Caco-2 (cell line): Measurements from ENCODE around the gene ALOX5. TPM values are rescaled to one million over a fixed set of nuclear protein-coding genes. Genes with fewer than 3 reads are reported as not detected.

Experiments
- BruUV-seq: library from RNA; stranded (reverse); fragments of 400-500 nt; replicated peaks from 2 replicates; lab custom pipeline; 2021; lab: Mats Ljungman, UMichigan
- CTCF ChIA-PET: fragments of 300-600 bp; sonication (Branson Sonifier 250); formaldehyde crosslinking; loops from one replicate; lab custom pipeline; 2022; ENCODE audit warnings: antibody characterized with exemption; lab: Charles Lee
- POLR2A ChIA-PET: fragments of 300-600 bp; sonication (Branson Sonifier 250); formaldehyde crosslinking; loops from one replicate; lab custom pipeline; 2022; ENCODE audit warnings: antibody characterized with exemption; lab: Charles Lee
- DNase-seq, 2 experiments: peaks; one replicate each; pipeline versions ENCODE4 v3.0.0 to v3.0.0-alpha.2; 2020 to 2022
- H3K27me3 ChIP-seq: replicated peaks from 2 replicates; pipeline ENCODE4 v1.6.0; 2011; ENCODE audit warnings: low read length; ENCODE audit not compliant: control insufficient read depth, insufficient read depth
- H3K36me3 ChIP-seq: 2 replicates; pipeline ENCODE4 v1.5.1; 2011; ENCODE audit warnings: low read length; ENCODE audit not compliant: control insufficient read depth, insufficient read depth
- H3K4me1 ChIP-seq: fragments of 250-450 bp; sonication (Bioruptor Pico); 2 replicates; pipeline ENCODE4 v1.5.1; 2020; ENCODE audit warnings: mild to moderate bottlenecking
- H3K4me3 ChIP-seq: 2 replicates; pipeline ENCODE4 v1.5.1; 2011; ENCODE audit warnings: low read depth, mild to moderate bottlenecking, control low read depth, low read length
- H3K9me3 ChIP-seq: fragments of 250-450 bp; sonication (Bioruptor Pico); 2 replicates; pipeline ENCODE4 v1.5.1; 2020; ENCODE audit warnings: mild to moderate bottlenecking, moderate library complexity
- H3K27ac Mint-ChIP-seq: one replicate; pipeline ENCODE4 v1.8.0; 2022; ENCODE audit warnings: mixed read lengths; ENCODE audit not compliant: unreplicated experiment
- H3K27me3 Mint-ChIP-seq: one replicate; pipeline ENCODE4 v1.8.0; 2022; ENCODE audit warnings: mixed read lengths; ENCODE audit not compliant: insufficient read depth, unreplicated experiment
- H3K36me3 Mint-ChIP-seq: one replicate; pipeline ENCODE4 v1.8.0; 2022; ENCODE audit warnings: mild to moderate bottlenecking, mixed read lengths; ENCODE audit not compliant: insufficient read depth, unreplicated experiment
- H3K4me1 Mint-ChIP-seq: one replicate; pipeline ENCODE4 v1.8.0; 2022; ENCODE audit warnings: low read depth, mixed read lengths; ENCODE audit not compliant: unreplicated experiment
- H3K4me3 Mint-ChIP-seq: one replicate; pipeline ENCODE4 v1.8.0; 2022; ENCODE audit warnings: mild to moderate bottlenecking, moderate library complexity, mixed read lengths; ENCODE audit not compliant: unreplicated experiment
- H3K9me3 Mint-ChIP-seq: one replicate; pipeline ENCODE4 v1.8.0; 2022; ENCODE audit warnings: mixed read lengths; ENCODE audit not compliant: unreplicated experiment
- CTCF ChIP-seq, 2 experiments: fragments of 200-600 bp in 1 of 2; IDR thresholded peaks; 1 replicate in 1 of 2; 2 replicates in 1 of 2; pipeline versions ENCODE4 v1.5.1 to v1.8.0; 2011 to 2022; ENCODE audit warnings: antibody characterized with exemption in 1 of 2, control low read depth in 1 of 2, inconsistent platforms in 1 of 2, low read depth in 1 of 2, low read length in 1 of 2, mild to moderate bottlenecking in 1 of 2, moderate library complexity in 1 of 2; ENCODE audit not compliant: insufficient read depth in 1 of 2, severe bottlenecking in 1 of 2, unreplicated experiment in 1 of 2
- intact Hi-C: fragments of 100-400 bp; cut with micrococcal nuclease; formaldehyde crosslinking; loops from one replicate; pipeline ENCODE4 v1.10.0; 2022; ENCODE audit not compliant: unreplicated experiment
- total RNA-seq: library from RNA; stranded (reverse); gene quantifications from 2 replicates; pipeline ENCODE4 v1.2.3, GENCODE V29; 2022

Gene ALOX5
- total RNA-seq, 1 experiment from 2014 or later: not detected

GRCh38 chr10:45378914-45379726, 5.1 kb downstream of the ALOX5 start:
- intact Hi-C loops: loop anchor here (10.0 kb wide), 1 partner anchor 374 kb away; the partner anchor contains the start of gene ZNF22
- no peaks in the 10 kb centered on the region for H3K4me1 Mint-ChIP-seq
- peaks cover 9% of the 10 kb centered on the region for H3K4me1 ChIP-seq
- H3K36me3 ChIP-seq: no peaks in the 10 kb centered on the region
- peaks cover 9% of the 10 kb centered on the region for H3K27me3 ChIP-seq
- DNase-seq: no peak
- H3K27ac Mint-ChIP-seq: no peak overlapping the region
- H3K36me3 Mint-ChIP-seq: no peaks in the 10 kb centered on the region
- CTCF ChIA-PET: interaction anchor here (1.6 kb wide), 1 partner anchor 129 kb away, joined by 5 read pairs; no protein-coding TSS in a partner anchor
- no TSS peak for BruUV-seq
- POLR2A ChIA-PET: no interaction called here
- no peaks in the 10 kb centered on the region for H3K9me3 Mint-ChIP-seq
- H3K9me3 ChIP-seq: no peaks in the 10 kb centered on the region
- peaks cover 18% of the 10 kb centered on the region for H3K27me3 Mint-ChIP-seq
- TF ChIP-seq CTCF (IDR thresholded peaks at IDR 0.05; ENCODE audit: insufficient read depth in 1 of 2, low read depth in 1 of 2, low read length in 1 of 2, severe bottlenecking in 1 of 2, unreplicated experiment in 1 of 2): no peak
- H3K4me3 ChIP-seq: no peak overlapping the region
- H3K4me3 Mint-ChIP-seq: no peak overlapping the region

- ChIA-PET POLR2A (no interaction called here), CTCF (no interaction called here)
- Mint-ChIP-seq H3K36me3 (no peaks in the 10 kb centered on the region), H3K9me3 (no peaks in the 10 kb centered on the region), H3K4me1 (no peaks in the 10 kb centered on the region), H3K4me3 (no peak overlapping the region), H3K27ac (no peak overlapping the region), H3K27me3 (peaks cover 14% of the 10 kb centered on the region)
- Histone ChIP-seq H3K36me3 (no peaks in the 10 kb centered on the region), H3K4me3 (no peak overlapping the region), H3K27me3 (peaks cover 2% of the 10 kb centered on the region), H3K4me1 (no peaks in the 10 kb centered on the region; the same call in 1 of the 2 replicates), H3K9me3 (no peaks in the 10 kb centered on the region)
- intact Hi-C loops: loop anchor here (10.0 kb wide), 1 partner anchor 375 kb away; the partner anchor contains the start of gene ZNF22
- no peak for DNase-seq
- no TSS peak for BruUV-seq
- TF ChIP-seq CTCF (IDR thresholded peaks at IDR 0.05; ENCODE audit: insufficient read depth in 1 of 2, low read depth in 1 of 2, low read length in 1 of 2, severe bottlenecking in 1 of 2, unreplicated experiment in 1 of 2): no peak
These were observed 6.0 kb downstream of the ALOX5 start for GRCh38 chr10:45379891-45380540.

- no peak for DNase-seq
- Histone ChIP-seq H3K36me3 (no peaks in the 10 kb centered on the region), H3K9me3 (no peaks in the 10 kb centered on the region), H3K4me3 (no peak overlapping the region), H3K27me3 (no peaks in the 10 kb centered on the region; the same call in 1 of the 2 replicates), H3K4me1 (no peaks in the 10 kb centered on the region)
- H3K9me3 Mint-ChIP-seq: no peaks in the 10 kb centered on the region
- H3K4me1 Mint-ChIP-seq: no peaks in the 10 kb centered on the region
- no TSS peak for BruUV-seq
- H3K27ac Mint-ChIP-seq: no peak overlapping the region
- no peaks in the 10 kb centered on the region for H3K36me3 Mint-ChIP-seq
- no peak overlapping the region for H3K4me3 Mint-ChIP-seq
- CTCF ChIA-PET: no interaction called here
- intact Hi-C loops: no loop called here
- TF ChIP-seq CTCF (IDR thresholded peaks at IDR 0.05; ENCODE audit: insufficient read depth in 1 of 2, low read depth in 1 of 2, low read length in 1 of 2, severe bottlenecking in 1 of 2, unreplicated experiment in 1 of 2): no peak
- peaks cover 9% of the 10 kb centered on the region for H3K27me3 Mint-ChIP-seq
- POLR2A ChIA-PET: no interaction called here
These were observed 7.0 kb downstream of the ALOX5 start for GRCh38 chr10:45380903-45381620.
